HCT116 (cell line): ENCODE results near the gene CREB1. TPM values are rescaled to one million over a fixed set of nuclear protein-coding genes. Genes with fewer than 3 reads are reported as not detected.

Experiments used
- ATAC-seq: fragments of 200-7000 bp; cut with Tn5 transposase; 2 replicates; pipeline ENCODE4 v1.9.1; 2020; ENCODE audit warnings: mild to moderate bottlenecking, moderate library complexity
- BruUV-seq: library from RNA; stranded (reverse); fragments of 400-500 nt; replicated peaks from 2 replicates; lab custom pipeline; 2021; lab: Mats Ljungman, UMichigan
- CTCF ChIA-PET: fragments of 300-600 bp; sonication (Branson Sonifier 250); formaldehyde crosslinking; loops from one replicate; lab custom pipeline; 2021; ENCODE audit warnings: antibody characterized with exemption; lab: Charles Lee
- POLR2A ChIA-PET: fragments of 300-600, 350-600 bp; sonication (Branson Sonifier 250); formaldehyde crosslinking; loops from one replicate; lab custom pipeline; 2021; ENCODE audit warnings: antibody characterized with exemption; lab: Charles Lee
- RAD21 ChIA-PET, 2 experiments: fragments of 300-600 bp; sonication (Branson Sonifier 250); formaldehyde crosslinking; loops; one replicate each; lab custom pipeline; 2023; ENCODE audit warnings: low total read pairs in 2 of 2; ENCODE audit not compliant: uncharacterized antibody in 2 of 2, unreplicated experiment in 2 of 2, low non-redundant PET in 1 of 2; lab: Charles Lee
- DNase-seq: peaks from one replicate; pipeline ENCODE4 v3.0.0-alpha.2; 2010; ENCODE audit warnings: low read depth, low spot score
- H2AFZ ChIP-seq: fragments of 200-600 bp; shearing (Covaris generic), sonication (generic); 2 replicates; pipeline ENCODE4 v1.6.1; 2017; ENCODE audit warnings: low read depth, mixed run types, mixed read lengths, antibody characterized with exemption, low read length; ENCODE audit not compliant: poor library complexity, severe bottlenecking
- H3K27ac ChIP-seq: 2 replicates; pipeline ENCODE4 v1.5.1; 2012; ENCODE audit warnings: low read depth, low read length
- H3K27me3 ChIP-seq: fragments of 200-600 bp; sonication (generic); 2 replicates; pipeline ENCODE4 v1.6.1; 2016; ENCODE audit warnings: mixed run types, low read length, mixed read lengths; ENCODE audit not compliant: insufficient read depth
- H3K36me3 ChIP-seq, 2 experiments: fragments of 200-500 bp in 1 of 2; fragments of 200-600 bp in 1 of 2; sonication (Bioruptor generic) in 1 of 2; sonication (generic) in 1 of 2; 2 replicates each; pipeline versions ENCODE4 v1.5.1 to v1.6.1; 2014 to 2016; ENCODE audit warnings: low read length in 2 of 2, inconsistent platforms in 1 of 2, mixed read lengths in 1 of 2, mixed run types in 1 of 2; ENCODE audit not compliant: insufficient read depth in 2 of 2, control insufficient read depth in 1 of 2
- H3K4me1 ChIP-seq, 2 experiments: fragments of 200-600 bp in 1 of 2; sonication (generic) in 1 of 2; 2 replicates each; pipeline versions ENCODE4 v1.5.1 to v1.6.1; 2012 to 2017; ENCODE audit warnings: low read length in 2 of 2, inconsistent platforms in 1 of 2, mild to moderate bottlenecking in 1 of 2, mixed read lengths in 1 of 2, mixed run types in 1 of 2, moderate library complexity in 1 of 2; ENCODE audit not compliant: insufficient read depth in 2 of 2, control insufficient read depth in 1 of 2
- H3K4me2 ChIP-seq: fragments of 200-600 bp; sonication (generic); 2 replicates; pipeline ENCODE4 v1.6.1; 2017; ENCODE audit warnings: mixed run types, low read length, mixed read lengths
- H3K4me3 ChIP-seq, 2 experiments: fragments of 200-600 bp in 1 of 2; sonication (generic) in 1 of 2; replicated peaks in 1 of 2; 2 replicates each; pipeline ENCODE4 v1.5.1; 2011 to 2016; ENCODE audit warnings: low read length in 2 of 2, control low read depth in 1 of 2, low read depth in 1 of 2, mild to moderate bottlenecking in 1 of 2, mixed read lengths in 1 of 2, mixed run types in 1 of 2
- H3K79me2 ChIP-seq: fragments of 200-600 bp; sonication (generic); 2 replicates; pipeline ENCODE4 v1.6.1; 2017; ENCODE audit warnings: mild to moderate bottlenecking, mixed run types, low read length, moderate library complexity, mixed read lengths; ENCODE audit not compliant: insufficient read depth
- H3K9ac ChIP-seq: fragments of 200-600 bp; sonication (generic); 2 replicates; pipeline ENCODE4 v1.6.1; 2016; ENCODE audit warnings: low read length, mixed read lengths
- H3K9me2 ChIP-seq: fragments of 200-600 bp; sonication (generic), shearing (Covaris generic); 2 replicates; pipeline ENCODE4 v1.6.1; 2017; ENCODE audit warnings: mixed run types, mild to moderate bottlenecking, moderate library complexity; ENCODE audit not compliant: insufficient read depth
- H3K9me3 ChIP-seq, 2 experiments: fragments of 200-500 bp in 1 of 2; fragments of 200-600 bp in 1 of 2; sonication (Bioruptor generic) in 1 of 2; sonication (generic) in 1 of 2; 2 replicates each; pipeline ENCODE4 v1.6.1; 2014 to 2017; ENCODE audit warnings: low read length in 2 of 2, mixed read lengths in 2 of 2, inconsistent platforms in 1 of 2, low read depth in 1 of 2, mild to moderate bottlenecking in 1 of 2, mixed run types in 1 of 2, moderate library complexity in 1 of 2; ENCODE audit not compliant: control insufficient read depth in 1 of 2, insufficient read depth in 1 of 2
- H4K20me1 ChIP-seq: fragments of 200-600 bp; sonication (generic), shearing (Covaris generic); 2 replicates; pipeline ENCODE4 v1.6.1; 2017; ENCODE audit warnings: mixed run types, mild to moderate bottlenecking, moderate library complexity; ENCODE audit not compliant: insufficient read depth
- POLR2AphosphoS5 ChIP-seq: IDR thresholded peaks from 2 replicates; pipeline ENCODE4 v1.6.1; 2011; ENCODE audit warnings: mild to moderate bottlenecking, low read depth, low read length, moderate library complexity
- ZFX ChIP-seq: fragments of 450-650 bp; IDR thresholded peaks from 2 replicates; pipeline ENCODE4 v1.6.1; 2017
- ZNF274 ChIP-seq: fragments of 200-500 bp; sonication (Bioruptor generic); IDR thresholded peaks from 2 replicates; pipeline ENCODE4 v1.6.1; 2014; ENCODE audit warnings: mild to moderate bottlenecking, low read depth, low read length, inconsistent platforms
- intact Hi-C: fragments of 100-400 bp; cut with micrococcal nuclease; formaldehyde crosslinking; loops from 2 replicates; pipeline ENCODE4 v1.10.0; 2022
- total RNA-seq: library from RNA; stranded (reverse); gene quantifications from one replicate; pipeline ENCODE4 v1.2.1, GENCODE V29; 2021; ENCODE audit not compliant: unreplicated experiment
- TF ChIP-seq, protein P1 (sequence below): IDR thresholded peaks from 2 replicates; pipeline ENCODE4 v1.6.1; 2012
- TF ChIP-seq, protein P2 (sequence below): IDR thresholded peaks from 2 replicates; pipeline ENCODE4 v1.6.1; 2012; ENCODE audit warnings: low read depth
- TF ChIP-seq, protein P3 (sequence below), 3 experiments: fragments of 200-600 bp in 1 of 3; sonication (generic) in 1 of 3; IDR thresholded peaks in 2 of 3; conservative IDR thresholded peaks in 1 of 3; 2 replicates each; pipeline ENCODE4 v1.5.1; 2012 to 2017; ENCODE audit warnings: low read depth in 2 of 3, low read length in 2 of 3, antibody characterized with exemption in 1 of 3, borderline replicate concordance in 1 of 3, control low read depth in 1 of 3, mild to moderate bottlenecking in 1 of 3, mixed read lengths in 1 of 3, mixed run types in 1 of 3, moderate library complexity in 1 of 3; ENCODE audit not compliant: insufficient read depth in 1 of 3

CREB1 gene
- total RNA-seq, 1 experiment from 2014 or later, result 60.4 TPM

DNA sequence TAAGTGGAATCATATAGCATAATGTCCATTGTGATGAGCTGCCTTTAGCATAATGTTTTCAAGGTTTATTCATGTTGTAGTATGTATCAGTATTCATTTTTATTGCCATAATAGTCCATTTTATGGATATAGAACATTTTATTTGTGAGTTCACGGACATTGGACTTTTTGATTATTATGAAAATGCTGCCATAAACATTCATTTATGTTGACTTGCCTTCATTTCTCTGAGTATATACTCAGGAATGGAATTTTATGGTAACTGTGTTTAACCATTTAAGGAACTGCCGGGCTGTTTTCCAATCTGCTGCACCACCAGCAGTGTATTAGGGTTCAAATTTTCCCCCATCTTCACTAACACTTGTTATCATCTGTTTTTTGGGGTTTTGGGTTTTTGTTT is 12.2 kb downstream of the CREB1 start:
- ChIA-PET RAD21 (no interaction called here), CTCF (no interaction called here), POLR2A (no interaction called here)
- TF ChIP-seq ZNF274 (no peak), POLR2AphosphoS5 (no peak), ZFX (no peak)
- TF ChIP-seq, protein P1, sequence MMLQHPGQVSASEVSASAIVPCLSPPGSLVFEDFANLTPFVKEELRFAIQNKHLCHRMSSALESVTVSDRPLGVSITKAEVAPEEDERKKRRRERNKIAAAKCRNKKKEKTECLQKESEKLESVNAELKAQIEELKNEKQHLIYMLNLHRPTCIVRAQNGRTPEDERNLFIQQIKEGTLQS, result no peak
- BruUV-seq, result no TSS peak
- Histone ChIP-seq H3K9ac (no peak overlapping the region), H3K4me3 (no peak overlapping the region), H2AFZ (no peak overlapping the region), H3K27ac (no peak overlapping the region), H3K4me1 (no peaks in the 10 kb centered on the region), H3K9me2 (no peaks in the 10 kb centered on the region), H3K4me2 (no peak overlapping the region), H3K27me3 (no peaks in the 10 kb centered on the region), H4K20me1 (no peaks in the 10 kb centered on the region), H3K36me3 (no peaks in the 10 kb centered on the region), H3K79me2 (peaks cover 84% of the 10 kb centered on the region), H3K9me3 (no peaks in the 10 kb centered on the region)
- DNase-seq (no peak), ATAC-seq (no peak)
- intact Hi-C loops, result no loop called here

DNA sequence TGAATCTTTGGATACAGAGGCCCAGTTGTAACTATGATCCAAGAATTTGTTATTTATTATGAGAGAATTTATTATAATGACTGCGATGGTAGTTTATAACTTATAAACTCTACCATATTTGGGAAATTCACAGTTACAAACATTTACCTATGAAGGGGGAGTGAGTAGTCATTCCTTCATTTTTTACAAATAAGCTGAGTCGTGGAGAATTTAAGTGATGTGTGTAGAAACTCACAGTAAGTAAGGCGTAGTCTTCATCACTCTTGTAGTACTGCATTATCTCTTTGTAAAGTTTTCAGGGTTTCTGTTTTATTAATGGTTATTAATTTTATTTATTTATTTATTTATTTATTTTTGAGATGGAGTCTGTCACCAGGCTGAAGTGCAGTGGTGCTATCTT is 13.5 kb downstream of the CREB1 start:
- H3K4me2 ChIP-seq, result no peak overlapping the region
- ATAC-seq, result no peak
- no peaks in the 10 kb centered on the region for H3K36me3 ChIP-seq
- no peaks in the 10 kb centered on the region for H3K9me3 ChIP-seq
- ChIA-PET RAD21 (no interaction called here), CTCF (no interaction called here), POLR2A (no interaction called here)
- no peak overlapping the region for H3K4me3 ChIP-seq
- no peak overlapping the region for H3K27ac ChIP-seq
- H3K79me2 ChIP-seq, result peaks cover 87% of the 10 kb centered on the region
- no peaks in the 10 kb centered on the region for H3K9me2 ChIP-seq
- no peaks in the 10 kb centered on the region for H3K4me1 ChIP-seq
- no peak overlapping the region for H3K9ac ChIP-seq
- DNase-seq, result no peak
- no peaks in the 10 kb centered on the region for H4K20me1 ChIP-seq
- H2AFZ ChIP-seq, result no peak overlapping the region
- TF ChIP-seq, protein P2, sequence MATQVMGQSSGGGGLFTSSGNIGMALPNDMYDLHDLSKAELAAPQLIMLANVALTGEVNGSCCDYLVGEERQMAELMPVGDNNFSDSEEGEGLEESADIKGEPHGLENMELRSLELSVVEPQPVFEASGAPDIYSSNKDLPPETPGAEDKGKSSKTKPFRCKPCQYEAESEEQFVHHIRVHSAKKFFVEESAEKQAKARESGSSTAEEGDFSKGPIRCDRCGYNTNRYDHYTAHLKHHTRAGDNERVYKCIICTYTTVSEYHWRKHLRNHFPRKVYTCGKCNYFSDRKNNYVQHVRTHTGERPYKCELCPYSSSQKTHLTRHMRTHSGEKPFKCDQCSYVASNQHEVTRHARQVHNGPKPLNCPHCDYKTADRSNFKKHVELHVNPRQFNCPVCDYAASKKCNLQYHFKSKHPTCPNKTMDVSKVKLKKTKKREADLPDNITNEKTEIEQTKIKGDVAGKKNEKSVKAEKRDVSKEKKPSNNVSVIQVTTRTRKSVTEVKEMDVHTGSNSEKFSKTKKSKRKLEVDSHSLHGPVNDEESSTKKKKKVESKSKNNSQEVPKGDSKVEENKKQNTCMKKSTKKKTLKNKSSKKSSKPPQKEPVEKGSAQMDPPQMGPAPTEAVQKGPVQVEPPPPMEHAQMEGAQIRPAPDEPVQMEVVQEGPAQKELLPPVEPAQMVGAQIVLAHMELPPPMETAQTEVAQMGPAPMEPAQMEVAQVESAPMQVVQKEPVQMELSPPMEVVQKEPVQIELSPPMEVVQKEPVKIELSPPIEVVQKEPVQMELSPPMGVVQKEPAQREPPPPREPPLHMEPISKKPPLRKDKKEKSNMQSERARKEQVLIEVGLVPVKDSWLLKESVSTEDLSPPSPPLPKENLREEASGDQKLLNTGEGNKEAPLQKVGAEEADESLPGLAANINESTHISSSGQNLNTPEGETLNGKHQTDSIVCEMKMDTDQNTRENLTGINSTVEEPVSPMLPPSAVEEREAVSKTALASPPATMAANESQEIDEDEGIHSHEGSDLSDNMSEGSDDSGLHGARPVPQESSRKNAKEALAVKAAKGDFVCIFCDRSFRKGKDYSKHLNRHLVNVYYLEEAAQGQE, result no peak
- TF ChIP-seq, protein P3, sequence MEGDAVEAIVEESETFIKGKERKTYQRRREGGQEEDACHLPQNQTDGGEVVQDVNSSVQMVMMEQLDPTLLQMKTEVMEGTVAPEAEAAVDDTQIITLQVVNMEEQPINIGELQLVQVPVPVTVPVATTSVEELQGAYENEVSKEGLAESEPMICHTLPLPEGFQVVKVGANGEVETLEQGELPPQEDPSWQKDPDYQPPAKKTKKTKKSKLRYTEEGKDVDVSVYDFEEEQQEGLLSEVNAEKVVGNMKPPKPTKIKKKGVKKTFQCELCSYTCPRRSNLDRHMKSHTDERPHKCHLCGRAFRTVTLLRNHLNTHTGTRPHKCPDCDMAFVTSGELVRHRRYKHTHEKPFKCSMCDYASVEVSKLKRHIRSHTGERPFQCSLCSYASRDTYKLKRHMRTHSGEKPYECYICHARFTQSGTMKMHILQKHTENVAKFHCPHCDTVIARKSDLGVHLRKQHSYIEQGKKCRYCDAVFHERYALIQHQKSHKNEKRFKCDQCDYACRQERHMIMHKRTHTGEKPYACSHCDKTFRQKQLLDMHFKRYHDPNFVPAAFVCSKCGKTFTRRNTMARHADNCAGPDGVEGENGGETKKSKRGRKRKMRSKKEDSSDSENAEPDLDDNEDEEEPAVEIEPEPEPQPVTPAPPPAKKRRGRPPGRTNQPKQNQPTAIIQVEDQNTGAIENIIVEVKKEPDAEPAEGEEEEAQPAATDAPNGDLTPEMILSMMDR (IDR thresholded peaks at IDR 0.05 in 2 of 3, conservative IDR thresholded peaks at IDR 0.05 in 1 of 3; ENCODE audit: borderline replicate concordance in 1 of 3, insufficient read depth in 1 of 3, low read depth in 2 of 3, low read length in 2 of 3), result no peak
- TF ChIP-seq, protein P1, result no peak
- TF ChIP-seq POLR2AphosphoS5, result no peak
- no TSS peak for BruUV-seq
- intact Hi-C loops, result no loop called here
- H3K27me3 ChIP-seq, result no peaks in the 10 kb centered on the region
